Fibroblast of skin of left quadriceps (primary cell): ENCODE data around the gene BORCS5.
"Not testable (repeated sequence)": the region's sequence is repeated elsewhere in the genome, so short reads cannot be mapped to it uniquely, and the experiment has no call there.

ENCODE experiments used
- DNase-seq, 2 experiments: peaks; one replicate each; pipeline ENCODE4 v3.0.0-alpha.2; 2013; ENCODE audit warnings: low read depth in 2 of 2

The BORCS5 gene

DNA sequence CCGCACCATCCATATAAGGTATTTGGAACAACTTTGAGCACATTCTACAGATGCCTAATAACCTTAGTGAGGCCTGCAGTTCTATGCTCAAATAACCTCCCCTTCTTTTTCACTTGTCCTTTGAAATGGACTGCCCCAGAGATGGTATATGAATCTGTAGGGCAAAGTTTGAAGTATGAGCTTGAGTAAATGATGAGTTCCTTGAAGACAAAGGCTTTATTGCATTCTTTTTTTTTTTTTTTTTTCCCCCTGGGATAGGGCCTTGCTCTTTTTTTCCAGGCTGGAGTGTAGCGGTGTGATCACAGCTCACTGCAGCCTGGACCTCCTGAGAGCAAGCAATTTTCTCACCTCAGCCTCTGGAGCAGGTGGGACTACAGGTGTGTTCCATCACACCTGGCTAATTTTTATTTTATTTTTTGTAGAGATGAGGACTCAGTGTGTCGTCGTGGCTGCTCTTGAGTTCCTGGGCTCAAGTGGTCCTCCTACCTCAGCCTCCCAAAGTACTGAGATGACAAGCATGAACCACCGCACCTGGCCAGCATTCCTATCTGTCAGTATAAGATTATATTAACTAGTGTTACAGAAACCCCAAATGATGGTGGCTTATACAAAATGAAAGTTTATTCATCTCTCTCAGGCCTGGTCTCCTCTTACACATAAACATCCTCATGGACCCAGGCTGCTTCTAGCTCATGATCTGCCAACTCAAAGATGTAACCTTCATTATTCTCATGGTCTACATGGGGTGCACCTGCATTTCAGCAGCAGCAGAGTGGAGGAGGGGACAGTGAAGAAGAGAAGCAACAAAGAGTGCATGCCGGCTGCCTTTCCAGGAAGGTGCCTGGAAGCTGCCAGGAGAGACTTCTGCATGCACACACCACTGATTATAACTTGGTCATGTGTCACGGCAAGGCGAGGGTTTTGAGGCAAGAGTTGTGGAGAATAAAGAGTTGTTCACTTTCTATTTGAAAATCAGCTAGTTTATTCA lies 104.4 kb downstream of the BORCS5 start:
- no peak for DNase-seq

DNA sequence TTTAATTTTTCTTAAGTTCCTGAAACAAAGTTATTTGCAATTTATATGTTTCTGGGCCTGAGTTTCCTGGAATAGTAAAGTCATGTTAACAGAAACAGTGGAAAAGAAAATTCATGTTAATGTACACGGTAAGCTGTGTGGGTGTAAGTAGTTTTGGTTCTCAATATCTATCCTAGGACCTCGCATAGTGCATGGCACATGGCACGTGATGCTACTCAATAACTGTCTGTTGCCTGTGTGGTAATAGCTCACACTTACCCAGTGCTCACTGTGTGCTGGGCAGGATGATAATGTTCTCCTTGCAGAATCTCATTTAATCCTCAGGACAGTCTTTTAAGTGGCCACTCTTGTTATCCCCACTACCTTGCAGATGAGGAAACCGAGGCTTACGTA lies 105.0 kb downstream of the BORCS5 start:
- no peak for DNase-seq

DNA sequence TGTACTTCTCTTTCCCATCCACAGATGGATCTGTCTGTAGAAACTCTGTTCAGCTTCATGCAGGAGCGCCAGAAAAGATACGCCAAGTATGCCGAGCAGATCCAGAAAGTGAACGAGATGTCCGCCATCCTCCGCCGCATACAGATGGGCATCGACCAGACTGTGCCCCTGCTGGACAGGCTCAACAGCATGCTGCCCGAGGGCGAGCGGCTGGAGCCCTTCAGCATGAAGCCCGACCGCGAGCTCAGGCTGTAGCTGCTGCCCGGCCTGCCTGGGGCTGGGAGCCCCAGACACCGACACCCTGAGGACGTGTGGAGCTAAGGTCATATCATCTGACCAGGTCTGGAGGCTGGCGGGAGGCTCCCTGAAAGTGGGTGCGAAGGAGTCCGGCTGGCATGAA lies 108.6 kb downstream of the BORCS5 start:
- no peak for DNase-seq

DNA sequence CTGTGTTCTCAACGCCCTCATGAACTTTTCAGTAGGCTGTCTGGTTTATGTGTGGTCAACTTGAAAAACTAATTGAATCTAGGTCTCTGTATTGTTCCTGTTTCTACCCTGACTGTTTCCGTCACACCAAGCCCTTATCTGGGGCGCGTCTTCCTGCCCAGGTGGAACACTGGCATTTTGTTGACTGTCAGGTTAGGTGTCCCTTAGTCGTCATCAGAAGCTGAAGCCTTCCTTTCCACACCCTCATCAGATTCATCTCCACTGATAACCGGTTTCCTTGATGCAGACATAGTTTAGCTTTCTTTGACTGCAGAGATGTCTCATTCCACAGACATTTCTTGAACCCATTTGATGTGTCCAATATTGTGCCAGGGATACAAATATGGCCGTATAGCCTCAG lies 109.3 kb downstream of the BORCS5 start:
- no peak for DNase-seq

DNA sequence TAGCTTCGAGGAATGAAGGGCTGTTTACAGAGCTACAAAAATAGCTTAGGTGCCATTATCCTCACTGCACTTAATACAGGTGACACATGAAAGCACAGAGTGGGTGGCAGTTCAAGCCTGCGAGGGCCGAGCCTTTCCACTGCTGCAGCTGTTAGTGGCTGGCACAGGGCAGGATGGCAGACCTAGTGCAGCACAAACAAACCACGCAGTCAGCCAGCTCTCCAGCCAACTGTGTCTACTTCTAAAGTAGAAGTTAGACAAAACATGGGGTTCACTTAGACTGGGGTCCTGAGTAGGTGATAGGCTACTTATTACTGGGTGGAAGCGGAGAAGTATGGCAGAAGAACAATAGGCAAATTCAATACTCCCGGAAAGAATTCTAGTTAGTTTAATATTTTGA lies 110.4 kb downstream of the BORCS5 start:
- no peak for DNase-seq

DNA sequence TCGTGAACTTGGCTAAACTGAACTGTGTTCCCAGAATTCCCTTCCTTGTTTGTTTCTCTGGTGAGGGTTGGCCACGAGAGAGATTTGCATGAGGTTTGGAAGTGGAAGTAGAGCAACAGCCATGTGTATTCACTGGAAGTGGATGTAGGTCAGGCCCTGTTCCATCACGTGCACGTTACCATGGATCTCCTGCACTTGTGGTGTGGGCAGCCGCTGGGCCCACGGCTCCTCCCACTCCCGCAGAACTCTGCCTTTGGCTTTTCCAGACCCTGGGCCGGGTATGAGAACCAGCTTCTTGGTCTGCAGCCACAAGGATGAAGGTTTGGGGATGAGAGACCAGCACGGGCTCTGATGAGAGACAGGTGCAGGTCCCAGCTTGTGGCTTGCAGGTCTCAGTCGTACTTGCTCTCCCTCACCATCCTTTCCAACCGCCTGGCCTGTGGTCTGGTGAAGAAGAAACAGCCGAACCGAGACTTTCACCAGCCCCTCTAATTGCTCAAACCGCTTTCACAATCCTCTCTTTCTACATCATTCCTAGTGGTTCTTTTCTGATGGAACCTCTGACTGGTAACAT lies 110.9 kb downstream of the BORCS5 start:
- no peak for DNase-seq

DNA sequence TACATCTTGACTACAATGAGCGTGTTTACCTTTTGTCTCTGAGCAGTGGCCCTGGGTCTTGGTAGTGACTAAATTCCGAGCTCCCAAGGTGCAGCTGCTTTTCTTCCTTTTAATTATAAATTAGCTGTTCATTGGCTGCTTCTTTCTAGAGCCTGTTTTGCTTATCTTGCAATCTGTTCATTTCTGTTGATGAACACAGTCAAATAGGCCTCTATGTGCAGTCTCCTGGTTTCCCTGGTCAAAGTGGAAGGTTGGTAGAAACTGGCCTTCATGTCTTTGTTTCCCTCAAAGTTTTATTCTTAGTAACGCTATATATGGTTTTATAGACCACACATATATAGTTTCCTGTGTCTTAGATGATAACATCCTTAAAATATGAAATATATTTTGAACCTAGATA lies 111.7 kb downstream of the BORCS5 start:
- DNase-seq = no peak

DNA sequence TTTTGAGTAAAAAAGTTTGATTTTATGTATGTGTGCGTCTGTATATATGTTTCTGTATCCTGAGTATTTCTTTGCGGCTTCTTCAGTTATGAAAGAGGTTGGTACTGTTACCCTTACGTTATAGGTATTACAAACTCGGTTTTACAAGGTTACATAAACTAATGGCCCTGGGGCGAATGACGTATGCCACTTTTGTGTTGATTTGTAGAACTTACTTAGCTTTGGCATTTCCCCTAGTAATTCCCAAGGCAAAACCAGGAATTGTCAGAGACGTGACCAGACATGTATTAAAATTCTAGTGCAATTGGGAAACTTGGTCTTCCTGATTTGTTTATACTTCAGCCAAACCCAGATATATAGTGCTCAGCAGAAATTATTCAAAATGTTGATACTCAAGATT lies 112.5 kb downstream of the BORCS5 start:
- no peak for DNase-seq

DNA sequence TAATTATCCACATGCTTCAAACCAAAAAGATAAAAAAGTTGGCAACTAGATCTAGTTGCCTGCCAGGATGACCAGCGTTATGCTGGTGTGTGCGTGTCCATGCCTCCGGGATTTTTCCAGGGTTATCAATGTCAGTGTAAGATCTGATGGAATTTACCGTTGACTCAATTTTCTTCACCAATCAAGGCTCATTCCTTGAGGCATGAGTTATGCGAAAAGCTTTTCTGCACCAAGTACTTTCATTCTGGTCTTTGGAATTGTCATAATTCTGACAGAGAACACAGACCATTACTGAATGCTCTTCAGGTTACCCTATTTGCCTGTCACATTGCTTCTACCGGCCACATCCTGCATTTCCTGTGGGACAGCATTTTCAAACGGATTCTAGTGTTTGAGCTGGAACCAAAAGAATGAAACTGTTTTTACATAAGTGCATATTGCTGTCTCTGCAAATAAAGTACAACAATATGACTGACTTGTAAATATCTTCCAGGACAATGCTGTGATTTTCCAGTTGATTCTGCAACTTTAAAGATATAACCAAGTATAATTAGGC lies 114.0 kb downstream of the BORCS5 start:
- no peak for DNase-seq

DNA sequence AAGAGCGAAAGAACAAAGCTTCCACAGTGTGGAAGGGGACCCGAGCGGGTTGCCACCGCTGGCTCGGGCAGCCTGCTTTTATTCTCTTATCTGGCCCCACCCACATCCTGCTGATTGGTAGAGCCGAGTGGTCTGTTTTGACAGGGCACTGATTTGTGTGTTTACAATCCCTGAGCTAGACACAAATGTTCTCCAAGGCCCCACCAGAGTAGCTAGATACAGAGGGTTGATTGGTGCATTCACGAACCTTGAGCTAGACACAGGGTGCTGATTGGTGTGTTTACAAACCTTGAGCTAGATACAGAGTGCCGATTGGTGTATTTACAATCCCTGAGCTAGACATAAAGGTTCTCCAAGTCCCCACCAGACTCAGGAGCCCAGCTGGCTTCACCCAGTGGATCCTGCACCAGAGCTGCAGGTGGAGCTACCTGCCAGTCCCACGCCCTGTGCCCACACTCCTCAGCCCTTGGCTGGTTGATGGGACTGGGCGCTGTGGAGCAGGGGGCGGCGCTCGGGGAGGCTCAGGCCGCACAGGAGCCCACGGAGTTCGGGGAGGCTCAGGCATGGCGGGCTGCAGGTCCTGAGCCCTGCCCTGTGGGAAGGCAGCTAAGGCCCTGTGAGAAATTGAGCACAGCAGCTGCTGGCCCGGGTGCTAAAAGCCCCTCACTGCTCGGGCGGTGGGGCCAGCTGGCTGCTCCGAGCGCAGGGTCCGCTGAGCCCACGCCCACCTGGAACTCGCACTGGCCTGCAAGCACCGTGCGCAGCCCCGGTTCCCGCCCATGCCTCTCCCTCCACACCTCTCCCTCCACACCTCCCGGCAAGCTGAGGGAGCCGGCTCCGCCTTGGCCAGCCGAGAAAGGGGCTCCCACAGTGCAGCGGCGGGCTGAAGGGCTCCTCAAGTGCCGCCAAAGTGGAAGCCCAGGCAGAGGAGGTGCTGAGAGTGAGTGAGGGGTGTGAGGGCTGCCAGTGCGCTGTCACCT lies 115.4 kb downstream of the BORCS5 start:
- not testable (repeated sequence) for DNase-seq

DNA sequence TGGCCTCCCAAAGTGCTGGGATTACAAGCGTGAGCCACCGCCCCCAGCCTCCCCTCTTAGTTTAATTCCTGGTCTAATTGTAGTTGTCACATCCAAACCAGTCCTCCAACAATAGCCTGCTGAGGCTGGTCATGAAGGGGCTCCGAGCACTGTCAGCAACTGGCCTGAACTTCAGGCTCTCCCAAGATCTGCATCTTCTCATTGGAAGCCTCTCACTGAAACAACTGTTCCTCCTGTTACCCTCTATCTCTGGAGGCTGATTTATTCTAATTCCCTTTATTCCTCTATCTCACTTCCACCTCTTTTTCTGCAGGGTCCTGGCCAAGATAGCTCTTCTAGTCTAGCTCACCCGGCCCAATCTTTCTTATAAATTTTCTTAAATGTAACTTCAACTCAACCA lies 116.3 kb downstream of the BORCS5 start:
- DNase-seq = no peak

DNA sequence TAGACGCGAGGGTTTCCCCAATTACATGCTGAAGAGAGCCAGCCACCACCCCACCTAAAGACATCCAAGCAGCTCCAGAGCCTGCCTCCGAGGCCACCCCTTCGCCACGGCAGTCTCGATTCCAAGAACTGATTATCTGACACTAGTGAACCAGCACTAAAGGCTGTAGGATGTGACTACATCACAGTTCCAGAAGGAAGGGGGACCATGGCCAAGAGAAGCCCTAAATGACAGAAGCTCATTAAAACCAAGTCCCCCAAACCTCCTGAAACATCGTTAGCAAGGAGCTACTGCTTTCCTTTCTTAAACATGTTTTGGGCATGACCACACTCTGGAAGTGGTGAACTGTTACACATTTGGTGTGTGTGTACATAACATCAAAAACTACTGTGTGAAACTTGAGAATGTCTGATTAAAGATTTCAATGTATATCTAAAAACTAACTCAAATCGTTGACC lies 117.6 kb downstream of the BORCS5 start:
- no peak for DNase-seq

DNA sequence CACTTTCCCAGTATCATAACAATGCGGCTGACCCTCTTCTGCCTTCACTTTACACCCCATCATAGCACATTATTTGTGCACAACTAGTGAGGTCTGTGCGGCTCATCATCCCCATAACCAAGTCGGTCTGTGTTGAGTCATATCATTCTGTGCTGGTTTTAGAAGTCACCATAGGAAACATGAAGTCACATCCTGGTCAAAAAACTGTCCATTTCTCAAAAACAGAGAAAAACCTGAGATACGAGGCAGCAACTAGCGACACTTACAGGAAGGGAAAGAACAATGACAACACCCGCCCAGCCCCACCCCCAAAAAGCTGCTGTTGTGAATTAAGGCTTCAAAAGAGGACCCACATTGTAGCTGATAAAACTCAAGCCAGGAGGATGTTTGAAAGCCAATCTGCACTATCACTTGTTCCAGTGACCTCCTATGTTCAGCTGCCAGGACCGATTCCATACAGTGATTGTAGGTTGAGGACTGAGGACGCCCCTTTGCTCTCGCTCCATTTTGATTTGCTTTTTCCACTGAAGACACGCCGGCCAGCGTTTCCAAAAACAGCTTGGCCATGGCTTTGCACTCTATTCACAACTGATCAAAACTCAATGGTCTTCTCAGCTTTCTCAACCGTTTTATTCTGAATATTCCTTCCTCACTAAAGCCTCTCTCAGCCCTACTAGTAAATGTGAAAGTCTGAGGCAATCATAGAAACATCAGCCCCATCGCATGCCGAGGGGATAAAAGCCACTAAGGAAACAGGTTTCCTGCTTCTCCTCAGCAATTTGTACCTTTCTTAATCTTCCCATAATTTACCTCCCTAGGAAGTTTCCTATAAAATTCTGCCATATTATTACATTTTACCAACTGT lies 118.3 kb downstream of the BORCS5 start:
- DNase-seq = no peak

DNA sequence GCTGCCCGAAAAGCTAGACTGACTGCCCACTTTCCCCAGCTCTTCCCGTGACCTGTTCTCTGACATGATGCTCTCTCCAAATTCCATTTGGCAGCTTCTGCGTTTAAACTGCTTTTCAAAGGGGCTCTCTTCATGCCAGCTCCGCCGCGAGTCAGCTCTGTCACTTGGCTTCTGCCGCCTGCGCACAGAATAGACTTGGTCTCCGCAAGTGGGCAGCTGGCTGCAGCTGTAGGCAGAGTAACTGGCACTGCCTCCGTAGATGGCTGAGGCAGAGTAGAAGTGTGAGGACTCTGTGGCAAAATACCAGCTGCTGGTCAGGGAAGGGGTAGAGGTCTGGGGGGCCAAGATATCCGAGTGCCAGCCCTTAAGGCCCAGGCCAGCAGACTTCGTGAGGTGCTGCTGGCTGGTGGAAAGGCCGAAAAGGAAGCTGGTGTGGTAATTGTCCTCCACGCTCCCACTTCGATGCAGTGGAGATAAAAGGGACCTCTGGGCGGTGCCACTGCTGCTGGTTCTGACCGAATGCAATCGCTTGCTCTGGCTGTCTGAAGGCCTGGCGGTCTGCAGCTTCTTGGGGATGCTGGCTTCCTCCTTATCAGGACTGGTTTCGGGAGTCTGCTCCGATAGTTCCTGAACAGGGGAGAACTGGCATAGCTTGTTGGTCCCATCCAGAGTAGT lies 120.1 kb downstream of the BORCS5 start:
- DNase-seq = no peak

DNA sequence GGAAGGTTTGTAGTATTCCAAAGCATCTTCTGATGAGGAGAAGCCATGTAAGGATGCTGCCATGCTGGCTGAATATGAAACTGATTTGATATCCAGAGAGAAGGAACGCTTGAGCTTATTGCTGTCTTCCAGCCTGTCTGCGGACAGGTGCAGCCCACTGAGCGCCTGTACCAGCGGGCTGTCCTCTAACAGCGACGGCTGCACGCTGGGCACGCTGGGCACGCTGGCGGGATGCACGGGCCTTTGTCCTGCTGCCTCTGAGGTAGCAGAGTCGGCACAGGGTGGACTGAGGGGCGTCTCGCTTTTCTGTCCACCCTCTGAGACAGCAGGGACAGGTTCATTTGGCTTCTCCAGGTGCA lies 120.6 kb downstream of the BORCS5 start:
- no peak for DNase-seq

DNA sequence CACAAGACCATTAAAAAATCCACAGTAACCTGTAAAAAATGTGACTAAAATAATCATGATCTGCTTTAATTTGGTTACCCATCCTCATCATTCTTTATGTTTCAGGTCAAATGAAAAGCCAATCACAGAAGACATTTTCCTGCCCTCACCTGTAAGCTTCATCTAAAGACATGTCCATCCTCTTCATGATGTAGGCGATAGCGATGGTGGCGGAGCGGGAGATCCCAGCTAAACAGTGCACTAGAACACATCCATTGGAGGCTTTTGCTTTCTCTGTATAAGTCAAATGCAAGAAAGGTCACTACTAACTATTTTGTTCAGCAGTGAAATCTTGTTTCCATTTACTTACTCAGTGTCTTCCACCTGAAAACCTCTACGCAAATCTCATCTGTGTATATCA lies 123.2 kb downstream of the BORCS5 start:
- DNase-seq = no peak

DNA sequence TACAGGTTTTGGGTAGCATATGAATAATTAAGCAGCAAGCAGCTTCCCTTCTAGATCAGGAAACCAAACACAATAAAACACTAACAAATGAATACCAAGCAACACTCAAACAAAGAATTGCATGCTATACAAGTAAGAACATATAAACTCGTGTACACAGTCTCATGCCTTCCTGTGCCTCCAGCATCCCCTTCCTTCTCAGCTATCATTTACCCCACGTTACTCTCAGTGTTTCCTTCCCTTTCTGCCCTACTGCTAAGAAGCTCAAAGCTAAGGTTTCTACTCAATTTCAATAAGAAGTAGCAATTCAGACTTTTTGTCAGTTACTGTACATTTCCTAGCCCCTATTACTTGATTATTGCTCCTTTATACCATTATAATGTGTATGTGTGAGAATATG lies 124.8 kb downstream of the BORCS5 start:
- no peak for DNase-seq

DNA sequence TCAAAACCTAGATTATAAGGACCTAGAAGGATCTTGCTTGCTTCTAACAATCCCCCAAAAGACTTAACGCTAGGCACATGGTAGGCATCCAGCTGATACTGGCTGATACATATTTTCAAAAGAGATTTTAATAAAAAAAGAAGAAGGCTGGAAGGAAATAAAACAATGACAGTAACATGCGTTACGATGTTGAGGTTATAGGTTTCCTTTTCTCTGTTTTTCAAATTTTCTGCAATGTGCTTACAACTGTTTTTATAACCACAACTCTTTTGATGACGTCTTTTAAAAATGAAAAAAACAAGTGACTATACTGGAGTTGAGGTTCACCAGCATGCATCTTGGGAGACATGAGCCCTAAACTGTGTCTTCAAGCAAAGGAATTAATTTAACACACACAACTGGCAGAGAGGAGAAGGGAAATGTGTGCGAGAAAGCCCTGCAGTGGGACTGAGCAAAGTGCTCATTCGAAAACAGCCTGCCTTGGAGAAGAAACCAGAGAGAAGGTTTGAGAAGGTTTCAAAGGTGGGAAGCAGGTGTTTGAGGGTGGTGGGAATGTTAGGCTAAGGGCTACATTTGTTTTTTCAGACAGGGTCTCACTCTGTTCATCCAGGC lies 125.4 kb downstream of the BORCS5 start:
- DNase-seq = no peak

DNA sequence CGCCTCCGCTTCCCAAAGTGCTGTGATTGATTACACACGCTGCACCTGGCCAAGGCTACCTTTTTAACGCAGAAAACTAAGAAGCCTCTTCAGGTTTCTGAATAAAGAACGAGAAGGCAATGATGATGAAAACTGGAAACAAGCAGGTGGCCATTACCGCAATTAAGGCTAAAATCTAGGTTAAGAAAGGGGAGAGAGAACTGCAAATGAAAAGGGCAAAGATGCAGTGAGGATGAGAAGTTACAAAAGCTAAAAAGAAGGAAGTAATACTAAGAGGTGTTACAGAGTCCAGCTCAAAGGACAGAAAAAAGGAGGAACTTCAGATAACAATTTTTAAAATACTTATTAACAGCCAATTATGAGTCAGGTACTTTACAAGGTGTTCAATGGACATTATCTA lies 126.1 kb downstream of the BORCS5 start:
- DNase-seq = no peak

DNA sequence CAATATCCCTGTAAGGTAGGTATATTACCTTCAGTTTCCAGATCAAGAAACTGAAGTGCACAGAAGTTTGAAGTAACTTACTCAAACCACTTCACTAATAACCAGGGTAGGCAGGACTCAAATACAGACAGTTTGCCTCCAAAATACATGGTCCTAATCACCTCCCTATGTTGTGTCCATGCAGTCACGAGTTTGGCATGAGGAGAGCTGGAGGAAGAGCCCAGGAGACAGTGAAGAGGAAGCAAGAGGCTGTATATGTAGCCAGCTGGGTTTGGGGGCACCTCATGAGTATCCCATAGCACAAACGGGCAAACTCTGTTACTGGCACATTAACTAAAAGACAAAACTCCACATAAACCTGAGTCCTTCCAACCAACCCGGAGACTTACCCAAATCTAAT lies 126.6 kb downstream of the BORCS5 start:
- DNase-seq = no peak
